ENCODE measurements around the gene SNAPC3.

GRCh38 chr9:15386465-15386864 is 36.2 kb upstream of the SNAPC3 start:
- no peak for TF ChIP-seq CTCF (IDR thresholded peaks at IDR 0.05; ENCODE audit: low read length)
- TF ChIP-seq EZH2 (IDR thresholded peaks at IDR 0.05; ENCODE audit: borderline replicate concordance, low read length): no peak

Data from OCI-LY1 (cell line).